GM23338 (cell line): ENCODE results near the gene CLCF1. TPM values are rescaled to one million over a fixed set of nuclear protein-coding genes. Genes with fewer than 3 reads are reported as not detected.

Experiments used
- ATAC-seq: fragments of 200-7000 bp; cut with Tn5 transposase; 3 replicates; pipeline ENCODE4 v1.9.1; 2020
- DNase-seq: peaks from one replicate; pipeline ENCODE4 v3.0.0-alpha.2; 2015; ENCODE audit warnings: low spot score
- H2AFZ ChIP-seq: fragments of 200-600 bp; sonication (generic); 2 replicates; pipeline ENCODE4 v1.8.0; 2016; ENCODE audit warnings: antibody characterized with exemption, mild to moderate bottlenecking, moderate library complexity
- H3F3A ChIP-seq: fragments of 200-600 bp; sonication (generic); replicated peaks from 2 replicates; pipeline ENCODE4 v1.8.0; 2017; ENCODE audit warnings: antibody characterized with exemption, mixed run types, low read depth
- H3K27ac ChIP-seq: fragments of 200-600 bp; sonication (generic); 2 replicates; pipeline ENCODE4 v1.6.1; 2016; ENCODE audit warnings: low read depth
- H3K27me3 ChIP-seq: fragments of 200-600 bp; sonication (generic); 2 replicates; pipeline ENCODE4 v1.8.0; 2016; ENCODE audit warnings: mild to moderate bottlenecking, mixed run types, moderate library complexity; ENCODE audit not compliant: insufficient read depth
- H3K36me3 ChIP-seq: fragments of 200-600 bp; sonication (generic); 2 replicates; pipeline ENCODE4 v1.8.0; 2016; ENCODE audit warnings: mild to moderate bottlenecking; ENCODE audit not compliant: insufficient read depth
- H3K4me1 ChIP-seq: fragments of 200-600 bp; sonication (generic); 2 replicates; pipeline ENCODE4 v1.8.0; 2016; ENCODE audit warnings: mild to moderate bottlenecking, moderate library complexity; ENCODE audit not compliant: insufficient read depth
- H3K4me2 ChIP-seq: fragments of 200-600 bp; sonication (generic); 2 replicates; pipeline ENCODE4 v1.7.1; 2017; ENCODE audit warnings: mixed run types
- H3K4me3 ChIP-seq: fragments of 200-600 bp; sonication (generic); 2 replicates; pipeline ENCODE4 v1.6.1; 2016; ENCODE audit warnings: mixed run types
- H3K79me2 ChIP-seq: fragments of 200-600 bp; sonication (generic); replicated peaks from 2 replicates; pipeline ENCODE4 v1.8.0; 2017; ENCODE audit warnings: mild to moderate bottlenecking; ENCODE audit not compliant: insufficient read depth
- H3K9me2 ChIP-seq: fragments of 200-600 bp; sonication (generic); 2 replicates; pipeline ENCODE4 v1.8.0; 2017; ENCODE audit not compliant: insufficient read depth
- H4K20me1 ChIP-seq: fragments of 200-600 bp; sonication (generic); replicated peaks from 2 replicates; pipeline ENCODE4 v1.8.0; 2017; ENCODE audit warnings: mild to moderate bottlenecking; ENCODE audit not compliant: insufficient read depth
- H3K27ac Mint-ChIP-seq: 2 replicates; pipeline ENCODE4 v1.8.0; 2020; ENCODE audit warnings: inconsistent platforms, mild to moderate bottlenecking, moderate library complexity, mixed read lengths
- H3K27me3 Mint-ChIP-seq: 3 replicates; pipeline ENCODE4 v1.8.0; 2022; ENCODE audit warnings: low read depth, mild to moderate bottlenecking, moderate library complexity, mixed read lengths, inconsistent platforms; ENCODE audit not compliant: insufficient read depth, poor library complexity
- H3K36me3 Mint-ChIP-seq: 3 replicates; pipeline ENCODE4 v1.8.0; 2021; ENCODE audit warnings: low read depth, mild to moderate bottlenecking, inconsistent platforms, moderate library complexity, mixed read lengths
- H3K4me1 Mint-ChIP-seq: 3 replicates; pipeline ENCODE4 v1.8.0; 2020; ENCODE audit warnings: mild to moderate bottlenecking, inconsistent platforms, mixed read lengths
- H3K4me3 Mint-ChIP-seq: 3 replicates; pipeline ENCODE4 v1.8.0; 2021; ENCODE audit warnings: moderate library complexity, mild to moderate bottlenecking, inconsistent platforms, mixed read lengths
- H3K9me3 Mint-ChIP-seq: 3 replicates; pipeline ENCODE4 v1.8.0; 2020; ENCODE audit warnings: moderate library complexity, mild to moderate bottlenecking, inconsistent platforms, mixed read lengths
- CREB1 ChIP-seq: fragments of 250-450 bp; sonication (Bioruptor Pico); IDR thresholded peaks from 2 replicates; pipeline ENCODE4 v1.5.0; 2020; ENCODE audit warnings: low read depth, mild to moderate bottlenecking, moderate library complexity
- CTCF ChIP-seq, 2 experiments: fragments of 200-600 bp in 1 of 2; sonication (generic) in 1 of 2; conservative IDR thresholded peaks; 2 replicates each; pipeline versions ENCODE4 v1.5.1 to v1.6.1; 2016 to 2017; ENCODE audit warnings: antibody characterized with exemption in 2 of 2, low read depth in 2 of 2, mild to moderate bottlenecking in 2 of 2, moderate library complexity in 1 of 2
- ETS1 ChIP-seq: IDR thresholded peaks from 2 replicates; pipeline ENCODE4 v1.6.1; 2016; ENCODE audit warnings: antibody characterized with exemption
- EZH2 ChIP-seq: fragments of 200-600 bp; sonication (generic); IDR thresholded peaks from one replicate; pipeline ENCODE4 v1.8.0; 2017; ENCODE audit warnings: antibody characterized with exemption, mild to moderate bottlenecking, low read depth; ENCODE audit not compliant: unreplicated experiment
- JUNB ChIP-seq: IDR thresholded peaks from one replicate; pipeline ENCODE4 v1.6.1; 2016; ENCODE audit warnings: antibody characterized with exemption; ENCODE audit not compliant: unreplicated experiment
- NANOG ChIP-seq: IDR thresholded peaks from 2 replicates; pipeline ENCODE4 v1.6.1; 2016; ENCODE audit warnings: antibody characterized with exemption, borderline replicate concordance
- POLR2AphosphoS5 ChIP-seq: IDR thresholded peaks from 2 replicates; pipeline ENCODE4 v1.6.1; 2016; ENCODE audit warnings: antibody characterized with exemption, low read depth
- STAT1 ChIP-seq: IDR thresholded peaks from one replicate; pipeline ENCODE4 v1.6.1; 2016; ENCODE audit warnings: antibody characterized with exemption; ENCODE audit not compliant: unreplicated experiment
- ZNF331 ChIP-seq: fragments of 250-450 bp; sonication (Bioruptor Pico); IDR thresholded peaks from 2 replicates; pipeline ENCODE4 v1.5.0; 2020; ENCODE audit warnings: low read depth, mild to moderate bottlenecking, moderate library complexity
- polyA plus RNA-seq: library from polyadenylated mRNA; unstranded; fragments of >200 nt; fragmentation: Nextera tagmentation; extraction: Ambion mirVana; gene quantifications from 2 replicates; pipeline ENCODE4 v1.2.1, GENCODE V29; 2016
- total RNA-seq: library from RNA; depleted of rRNA; stranded (reverse); fragments of >200 nt; shearing (Covaris generic); gene quantifications from 2 replicates; pipeline ENCODE4 v1.2.3, GENCODE V29; 2014

Gene CLCF1
- total and polyA plus RNA-seq, 2 experiments from 2014 or later = 0.32 TPM; not detected in 1

- peaks cover 8% of the 10 kb centered on the region; the same call in 1 of the 2 replicates for H4K20me1 ChIP-seq
- H3K9me2 ChIP-seq = no peaks in the 10 kb centered on the region
- H3K79me2 ChIP-seq = peaks cover 16% of the 10 kb centered on the region
- H3K4me2 ChIP-seq = peak overlapping the region; percentile 91
- H3F3A ChIP-seq = 0 out of 2 replicates have a peak, but pooled peaks cover 4% of the 10 kb centered on the region
- H3K27ac Mint-ChIP-seq = peak overlapping the region; percentile 45; the same call in 1 of the 2 replicates
- no peak overlapping the region for H2AFZ ChIP-seq
- H3K4me3 Mint-ChIP-seq = peak overlapping the region; percentile 76
- no peaks in the 10 kb centered on the region for H3K36me3 ChIP-seq
- H3K9me3 Mint-ChIP-seq = no peaks in the 10 kb centered on the region
- H3K27me3 ChIP-seq = no peaks in the 10 kb centered on the region
- TF ChIP-seq STAT1 = no peak
- TF ChIP-seq ZNF331 = no peak
- no peak for TF ChIP-seq CREB1 (CRISPR knock-in tag)
- TF ChIP-seq ETS1 = no peak
- no peak for TF ChIP-seq CTCF (conservative IDR thresholded peaks at IDR 0.05; ENCODE audit: low read depth in 2 of 2)
- TF ChIP-seq JUNB = no peak
- no peak for TF ChIP-seq NANOG
- DNase-seq (no peak), ATAC-seq (no peak)
- peaks cover 30% of the 10 kb centered on the region for H3K4me1 Mint-ChIP-seq
- peak overlapping the region; percentile 88 for H3K4me3 ChIP-seq
- H3K36me3 Mint-ChIP-seq = peaks cover 37% of the 10 kb centered on the region
- H3K4me1 ChIP-seq = peaks cover 24% of the 10 kb centered on the region
- H3K27ac ChIP-seq = no peak overlapping the region
- H3K27me3 Mint-ChIP-seq = peaks cover 12% of the 10 kb centered on the region
Measured at GRCh38 chr11:67400251-67400941, 27.0 kb upstream of the CLCF1 start.

GRCh38 chr11:67398661-67399563, 25.5 kb upstream of the CLCF1 start:
- Mint-ChIP-seq H3K27ac (no peak overlapping the region), H3K4me1 (peaks cover 30% of the 10 kb centered on the region), H3K4me3 (peak overlapping the region; percentile 29; the same call in 1 of the 3 replicates), H3K27me3 (peaks cover 14% of the 10 kb centered on the region), H3K36me3 (peaks cover 38% of the 10 kb centered on the region), H3K9me3 (no peaks in the 10 kb centered on the region)
- Histone ChIP-seq H3K4me2 (no peak overlapping the region), H3K36me3 (no peaks in the 10 kb centered on the region), H2AFZ (no peak overlapping the region), H3K79me2 (peaks cover 16% of the 10 kb centered on the region), H3K9me2 (no peaks in the 10 kb centered on the region), H3F3A (0 out of 2 replicates have a peak, but pooled peaks cover 4% of the 10 kb centered on the region), H4K20me1 (peaks cover 8% of the 10 kb centered on the region; the same call in 1 of the 2 replicates), H3K27ac (0 out of 2 replicates have a peak overlapping the region, but pooled peaks have one; percentile 32), H3K4me3 (no peak overlapping the region), H3K27me3 (no peaks in the 10 kb centered on the region), H3K4me1 (peaks cover 24% of the 10 kb centered on the region)
- no peak for TF ChIP-seq POLR2AphosphoS5
- TF ChIP-seq EZH2 = no peak
- DNase-seq = no peak
- ATAC-seq = no peak
